NK-92 (cell line): Measurements from ENCODE around the gene TTL.
A peak's percentile ranks its signal among the peaks of the same experiment; 100 is the strongest.

Source experiments
- DNase-seq: peaks from one replicate; lab custom pipeline; 2025; ENCODE audit not compliant: unreplicated experiment; lab: John Stamatoyannopoulos, UW

The TTL gene

DNA sequence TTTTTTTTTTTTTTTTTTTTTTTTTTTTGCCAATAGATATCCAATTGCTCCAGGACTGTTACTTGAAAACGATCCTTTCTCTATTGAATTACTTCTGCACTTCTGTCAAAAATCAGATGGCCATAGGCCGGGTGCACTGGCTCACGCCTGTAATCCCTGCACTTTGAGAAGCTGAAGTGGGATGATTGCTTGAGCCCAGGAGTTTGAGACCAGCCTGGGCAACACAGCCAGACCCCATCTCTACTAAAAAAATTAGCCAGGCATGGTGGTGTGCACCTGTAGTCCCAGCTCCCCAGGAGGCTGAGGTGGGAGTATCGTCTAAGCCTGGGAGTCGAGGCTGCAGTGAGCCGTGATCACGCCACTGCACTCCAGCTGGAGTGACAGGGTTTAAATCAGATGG, 98.1 kb downstream of the TTL start:
- no peak for DNase-seq

DNA sequence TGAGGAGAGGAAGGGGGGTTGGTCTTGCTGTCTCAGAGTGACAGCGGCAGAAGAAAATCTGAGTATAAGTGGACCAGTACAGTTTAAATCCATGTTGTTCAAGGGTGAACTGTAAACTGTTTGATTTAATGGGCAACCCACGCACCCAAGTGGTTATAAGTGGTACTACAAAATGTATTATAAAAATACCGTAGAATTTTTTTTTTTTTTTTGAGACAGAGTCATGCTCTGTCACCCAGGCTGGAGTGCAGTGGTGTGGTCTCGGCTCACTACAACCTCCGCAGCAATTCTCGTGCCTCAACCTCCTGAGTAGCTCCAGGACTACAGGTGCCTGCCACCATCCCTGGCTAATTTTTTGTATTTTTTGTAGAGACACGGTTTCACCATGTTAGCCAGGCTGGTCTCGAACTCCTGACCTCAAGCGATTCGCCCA, 100.4 kb downstream of the TTL start:
- DNase-seq: no peak

DNA sequence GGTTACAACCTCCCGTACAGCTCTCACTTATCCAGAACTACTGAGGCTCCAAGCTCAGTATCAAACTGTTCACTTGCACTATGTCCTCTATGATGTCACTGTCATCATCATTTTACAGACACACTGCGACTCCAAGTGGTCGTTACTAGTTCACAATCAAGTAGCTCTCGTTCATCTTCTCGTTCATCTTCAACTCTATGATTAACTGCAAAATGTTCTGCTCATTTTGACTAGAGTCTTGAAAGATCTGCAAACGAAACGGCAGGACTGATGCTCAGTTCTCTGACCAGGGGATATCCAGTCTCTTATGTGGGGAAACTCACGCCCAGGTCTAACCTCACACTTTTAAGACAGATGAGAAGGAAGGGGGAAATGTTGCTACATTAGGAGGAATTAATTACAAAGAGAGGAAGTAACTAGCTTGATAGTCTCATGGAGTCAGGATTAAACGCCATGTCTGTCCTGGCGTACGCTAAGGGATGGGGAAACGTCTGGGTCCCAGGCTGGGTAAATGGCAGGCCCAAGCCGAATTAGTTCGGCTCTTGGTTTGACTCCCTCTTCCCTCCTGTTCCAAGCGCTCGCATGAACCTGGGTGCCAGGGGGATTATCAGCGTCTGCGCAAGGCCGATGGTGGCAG, 101.7 kb downstream of the TTL start:
- no peak for DNase-seq

DNA sequence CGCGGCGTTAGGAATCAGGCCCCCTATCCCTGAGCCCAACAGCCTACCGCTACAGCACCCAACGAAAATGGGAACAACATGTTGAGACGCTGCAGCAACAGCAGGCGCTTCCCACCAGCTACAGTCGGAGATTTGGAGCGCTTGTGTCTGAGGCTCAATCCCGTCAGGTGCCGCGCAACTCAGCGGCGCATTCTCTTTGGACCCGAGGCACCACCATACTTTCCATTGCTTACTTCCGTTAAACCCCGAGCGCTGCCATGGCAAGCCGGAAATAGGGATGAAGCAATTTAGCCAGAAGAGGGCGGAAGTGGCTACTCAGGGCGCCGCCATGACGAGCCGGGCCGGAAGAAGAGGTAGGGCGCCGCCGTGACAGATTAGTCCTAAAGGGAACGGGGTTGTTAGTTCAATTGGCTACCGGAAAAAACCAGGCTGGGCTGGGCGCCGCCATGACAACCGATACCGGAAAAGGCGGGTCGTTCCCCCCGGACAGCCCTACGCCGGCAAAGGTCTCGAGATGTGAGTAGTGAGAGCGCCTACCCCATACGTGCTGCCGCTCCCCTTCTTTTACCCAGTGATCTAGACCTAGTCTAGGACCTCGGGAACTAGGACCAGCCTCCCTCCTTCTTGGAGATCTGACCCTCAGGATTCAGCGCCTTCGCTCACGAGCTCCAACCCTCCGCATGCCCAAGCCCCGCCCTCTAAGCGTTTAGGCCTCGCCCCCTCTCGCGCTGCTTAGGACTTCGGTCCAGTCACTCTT, 102.4 kb downstream of the TTL start, which contains the start of gene CHCHD5:
TSS of gene CHCHD5 (plus strand) at position 476 of the 757 bp plus-strand sequence. CDS start at position 515, 39 bp downstream.
- peak; percentile 55 for DNase-seq

DNA sequence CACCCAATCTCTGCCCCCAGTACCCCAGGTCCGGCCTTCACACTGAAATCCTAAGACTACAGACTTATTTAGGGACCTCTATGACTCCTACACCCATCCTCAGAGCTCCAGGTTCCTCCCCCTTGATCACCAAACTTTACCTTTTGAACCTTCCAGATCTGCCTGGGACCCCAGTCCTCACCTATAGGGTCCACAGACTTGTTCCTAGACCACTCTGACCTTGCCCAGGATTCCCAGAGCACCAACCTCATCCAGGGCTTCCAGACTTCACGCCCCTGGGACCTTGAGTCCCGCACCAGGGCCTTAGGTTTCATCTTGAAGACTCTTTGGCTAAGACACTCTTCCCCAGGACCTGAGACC, 102.9 kb downstream of the TTL start:
- DNase-seq: no peak

DNA sequence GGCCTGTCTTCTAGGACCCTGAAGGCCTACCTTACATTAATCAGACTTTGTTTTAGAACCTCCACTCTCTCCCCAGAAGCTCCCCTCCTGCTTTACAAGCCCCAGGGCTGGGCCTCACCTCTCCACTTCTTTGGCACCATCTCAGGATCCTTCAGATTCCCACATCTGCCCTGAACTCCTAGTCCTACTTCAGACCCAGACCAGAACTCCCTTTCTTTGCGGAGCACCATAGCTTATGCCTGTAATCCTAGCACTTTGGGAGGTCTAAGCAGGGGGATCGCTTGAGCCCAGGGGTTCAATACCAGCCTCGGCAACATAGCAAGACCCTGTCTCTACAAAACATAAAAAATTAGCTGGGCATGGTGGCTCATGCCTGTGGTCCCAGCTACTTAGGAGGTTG, 103.4 kb downstream of the TTL start:
- no peak for DNase-seq

DNA sequence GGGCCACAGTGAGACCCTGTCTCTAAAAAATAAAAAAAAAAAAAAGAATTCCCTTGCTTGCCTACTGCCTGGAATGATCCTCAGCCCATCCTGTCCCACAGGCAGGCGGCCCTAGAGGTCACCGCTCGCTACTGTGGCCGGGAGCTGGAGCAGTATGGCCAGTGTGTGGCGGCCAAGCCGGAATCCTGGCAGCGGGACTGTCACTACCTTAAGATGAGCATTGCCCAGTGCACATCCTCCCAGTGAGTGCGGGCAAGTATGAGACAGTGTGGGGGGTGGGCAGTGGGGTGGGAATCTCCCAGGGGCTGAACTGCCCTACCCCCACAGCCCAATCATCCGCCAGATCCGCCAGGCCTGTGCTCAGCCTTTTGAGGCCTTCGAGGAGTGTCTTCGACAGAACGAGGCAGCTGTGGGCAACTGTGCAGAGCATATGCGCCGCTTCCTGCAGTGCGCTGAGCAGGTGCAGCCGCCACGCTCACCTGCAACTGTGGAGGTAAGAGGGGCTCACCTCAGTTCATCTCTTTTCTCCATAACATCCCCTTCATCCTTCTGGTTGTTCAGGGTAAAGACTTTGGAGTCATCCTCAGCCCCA, 104.0 kb downstream of the TTL start:
- DNase-seq: no peak

DNA sequence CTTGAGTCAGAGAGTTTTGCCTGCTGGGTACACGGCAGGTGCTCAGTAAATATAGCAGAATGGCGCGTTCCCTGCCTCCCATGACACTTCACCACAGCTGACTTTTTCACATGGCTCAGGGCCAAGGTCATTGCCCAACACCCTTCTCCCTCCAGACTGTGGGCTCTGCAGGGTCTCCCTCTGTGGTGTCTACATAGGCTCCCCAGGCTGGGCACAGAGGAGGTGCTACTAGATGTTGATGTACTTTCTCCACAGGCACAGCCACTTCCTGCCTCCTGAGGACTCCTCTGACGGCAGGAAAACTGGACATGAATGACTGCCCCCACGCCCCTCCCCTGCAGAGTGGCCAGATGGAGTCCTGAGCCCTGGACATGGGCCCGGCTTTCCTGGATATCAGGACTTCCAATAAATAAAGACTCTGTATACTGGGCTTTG, 106.7 kb downstream of the TTL start:
- no peak for DNase-seq
